Stimulated activated CD4-positive, alpha-beta T cell treated with anti-CD3 and anti-CD28 coated beads, TNF-alpha, amount 100 ng/mL, for 1 hour (primary cell): Measurements from ENCODE around the gene PTRH1.
"Not testable (repeated sequence)": the region's sequence is repeated elsewhere in the genome, so short reads cannot be mapped to it uniquely, and the experiment has no call there.

Source experiments
- DNase-seq, 3 donors: peaks; one replicate each; pipeline ENCODE4 v3.0.0-alpha.2; 2020; ENCODE audit warnings: low read depth in 3 of 3, low spot score in 1 of 3

The PTRH1 gene

DNA sequence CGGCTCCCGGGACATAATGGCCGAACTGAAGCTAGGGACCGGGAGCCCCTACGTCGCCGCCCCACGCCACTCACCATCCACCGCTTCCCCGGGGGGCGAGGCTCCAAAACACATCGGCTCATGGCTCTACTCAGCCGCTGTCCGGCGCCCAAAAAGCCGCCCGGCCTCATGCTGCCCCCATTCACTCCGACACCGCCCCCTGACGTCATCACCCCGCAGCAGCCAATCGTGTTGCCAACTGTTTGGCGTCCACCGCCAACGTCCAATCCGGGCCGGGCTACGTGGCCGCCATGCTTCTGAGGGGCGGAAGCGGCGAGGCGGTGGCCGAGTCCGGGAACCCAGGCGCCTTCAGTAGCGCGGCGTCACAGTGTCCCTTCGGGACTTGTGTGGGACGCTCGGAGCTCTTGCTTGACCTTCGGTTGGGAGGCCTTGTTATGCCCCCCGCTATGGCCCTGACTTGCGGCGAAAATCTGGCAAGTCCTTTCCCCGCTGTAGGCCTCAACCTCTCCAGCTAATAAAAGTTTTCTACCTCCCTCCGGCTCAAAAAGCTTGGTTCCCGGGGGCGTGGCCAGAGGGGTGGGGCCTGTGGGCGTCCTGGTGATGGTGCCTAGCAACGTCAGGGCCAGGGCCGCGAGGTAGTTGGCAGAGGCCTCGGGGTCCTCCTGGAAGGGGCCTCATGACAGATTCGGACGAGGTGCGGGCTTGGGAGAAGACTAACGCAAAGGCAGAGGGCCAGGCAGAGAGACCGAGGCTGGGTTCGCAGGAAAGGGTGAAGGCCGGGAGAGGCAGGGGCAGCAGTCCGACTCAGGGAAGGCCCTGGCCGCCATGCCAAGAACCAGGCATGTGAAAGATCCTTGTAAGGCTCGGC lies at the start of gene PTRH1, which contains the start of gene TTC16:
Gene PTRH1 (minus strand): TSS at position 194 of the 868 bp plus-strand sequence. CDS start 24 bp downstream, at position 170.
Gene TTC16 (plus strand): TSS at position 610 of the 868 bp plus-strand sequence. CDS start 67 bp downstream, at position 677.
- peak; percentile 83 to 95 (median 86) for DNase-seq

- DNase-seq: no peak
Measured at GRCh38 chr9:127763918-127764384, 48.5 kb upstream of the PTRH1 start.

DNA sequence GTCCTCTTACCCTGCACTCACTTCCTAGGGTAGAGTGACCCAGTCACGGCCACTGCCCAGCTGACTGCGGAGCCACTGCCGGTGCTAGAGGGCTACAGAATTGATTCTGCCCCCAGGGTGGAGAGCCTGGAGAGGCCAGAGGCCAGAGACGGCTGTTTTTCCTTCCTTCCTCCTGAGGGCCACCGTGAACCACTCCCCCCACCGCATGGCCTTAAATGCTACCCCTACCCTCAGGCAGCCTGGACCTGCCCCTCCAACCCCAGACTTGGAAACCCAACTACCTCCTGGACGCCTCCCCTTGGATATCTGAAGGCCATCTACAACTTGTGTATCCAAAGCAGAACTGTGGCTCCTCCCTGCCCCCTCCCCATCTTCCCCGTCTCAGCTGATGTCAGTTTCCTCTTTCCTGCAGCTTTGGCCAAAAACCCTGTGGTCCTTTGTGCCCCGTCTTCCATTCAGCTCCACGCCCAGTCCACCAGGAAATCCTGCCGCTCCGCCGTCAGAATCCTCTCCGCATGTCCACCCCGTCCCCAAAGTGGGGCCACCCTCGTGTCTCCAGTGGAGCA lies 46.7 kb upstream of the PTRH1 start:
- no peak for DNase-seq

DNA sequence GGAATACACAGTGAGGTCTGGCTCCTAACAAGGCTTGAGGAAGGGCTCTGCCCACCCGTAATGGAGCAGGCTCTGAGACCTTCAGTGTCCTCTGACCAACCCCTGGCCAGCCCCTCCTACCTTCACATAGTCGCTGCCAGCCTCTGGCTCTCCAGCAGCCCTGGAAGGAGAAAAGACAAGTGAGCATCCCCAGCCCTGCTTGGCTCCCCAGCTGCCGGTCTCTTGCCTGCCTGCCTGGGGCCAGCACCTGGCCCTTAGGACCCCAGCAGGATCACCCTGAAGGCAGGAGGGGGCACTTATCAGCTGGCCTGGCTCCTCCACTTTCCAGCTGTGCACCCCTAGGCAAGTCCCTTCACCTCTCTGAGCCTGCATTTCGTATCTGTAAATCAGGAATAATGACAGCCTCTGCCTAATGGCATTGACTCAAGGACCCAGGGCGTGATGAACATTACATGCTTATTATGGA lies 46.1 kb upstream of the PTRH1 start:
- no peak for DNase-seq

GRCh38 chr9:127761061-127761460 lies 45.6 kb upstream of the PTRH1 start:
- no peak for DNase-seq

DNA sequence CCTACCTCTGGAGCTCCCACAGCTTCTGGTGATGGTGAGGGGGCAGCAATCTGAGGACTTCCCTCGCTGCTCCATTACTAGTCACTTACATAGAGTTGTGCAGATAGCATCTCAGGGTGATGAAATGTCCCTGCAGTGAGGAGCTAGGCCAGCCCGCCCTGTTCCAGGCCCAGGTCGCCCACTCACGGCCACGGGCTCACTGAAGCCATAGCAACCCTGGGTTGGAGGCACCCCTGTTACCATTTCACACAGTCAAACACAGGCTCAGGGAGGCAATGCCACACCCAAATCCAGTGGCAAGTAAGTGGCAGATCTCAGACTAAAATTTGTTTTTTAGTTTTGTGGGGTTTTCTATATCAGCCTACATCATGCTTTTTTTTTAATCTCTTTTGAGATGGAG lies 43.4 kb upstream of the PTRH1 start:
- DNase-seq: no peak

- not testable (repeated sequence) for DNase-seq
Measured at GRCh38 chr9:127756776-127757175, 41.3 kb upstream of the PTRH1 start.

GRCh38 chr9:127756233-127756632 lies 40.8 kb upstream of the PTRH1 start:
- DNase-seq: no peak

DNA sequence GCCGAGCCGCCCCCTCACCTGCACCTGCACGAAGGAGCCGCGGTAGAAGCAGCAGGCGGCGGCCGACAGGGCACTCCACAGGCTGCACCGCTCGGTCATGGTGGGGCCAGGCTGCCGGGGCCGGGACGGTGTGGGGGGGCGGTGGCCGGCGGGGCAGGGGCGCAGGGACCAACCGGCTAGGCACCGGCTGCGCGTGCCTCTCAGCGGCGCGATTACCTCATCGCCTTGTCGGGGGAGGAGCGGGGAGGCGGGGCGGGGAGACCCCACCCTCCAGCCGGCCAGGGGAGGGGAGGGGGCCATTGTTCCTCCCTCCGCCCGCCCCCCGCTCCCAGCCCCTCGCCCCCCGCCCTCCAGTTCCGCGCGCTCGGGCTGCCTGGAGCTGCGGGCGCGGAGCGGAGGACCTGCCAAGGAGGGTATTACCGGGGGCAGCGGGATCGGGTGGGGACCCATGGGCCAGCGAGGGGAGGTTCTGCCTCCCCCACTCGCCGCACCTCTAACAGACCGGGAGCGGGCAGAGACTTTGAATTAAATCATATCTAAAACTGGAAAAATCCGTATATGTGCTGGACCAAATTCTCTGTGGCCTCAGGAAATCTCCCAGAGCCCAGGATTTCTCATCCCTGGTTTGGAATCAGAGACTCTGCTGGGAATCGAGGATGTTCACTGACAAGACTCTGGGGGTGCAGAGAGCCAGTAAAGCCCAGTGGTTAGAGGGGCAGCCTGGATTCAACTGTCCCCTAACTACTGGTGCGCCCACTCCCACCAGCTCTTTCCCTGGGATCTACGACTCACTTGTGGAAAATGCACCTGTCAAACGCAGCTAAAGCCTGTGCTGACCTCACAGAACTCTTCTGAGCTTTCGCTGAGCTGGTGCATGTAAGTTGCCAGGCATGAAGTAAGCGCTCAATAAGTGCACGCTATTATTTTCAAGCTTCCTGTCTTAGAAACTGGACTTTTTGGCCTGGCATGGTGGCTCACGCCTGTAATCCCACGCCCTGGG lies 39.9 kb upstream of the PTRH1 start:
- no peak for DNase-seq

DNA sequence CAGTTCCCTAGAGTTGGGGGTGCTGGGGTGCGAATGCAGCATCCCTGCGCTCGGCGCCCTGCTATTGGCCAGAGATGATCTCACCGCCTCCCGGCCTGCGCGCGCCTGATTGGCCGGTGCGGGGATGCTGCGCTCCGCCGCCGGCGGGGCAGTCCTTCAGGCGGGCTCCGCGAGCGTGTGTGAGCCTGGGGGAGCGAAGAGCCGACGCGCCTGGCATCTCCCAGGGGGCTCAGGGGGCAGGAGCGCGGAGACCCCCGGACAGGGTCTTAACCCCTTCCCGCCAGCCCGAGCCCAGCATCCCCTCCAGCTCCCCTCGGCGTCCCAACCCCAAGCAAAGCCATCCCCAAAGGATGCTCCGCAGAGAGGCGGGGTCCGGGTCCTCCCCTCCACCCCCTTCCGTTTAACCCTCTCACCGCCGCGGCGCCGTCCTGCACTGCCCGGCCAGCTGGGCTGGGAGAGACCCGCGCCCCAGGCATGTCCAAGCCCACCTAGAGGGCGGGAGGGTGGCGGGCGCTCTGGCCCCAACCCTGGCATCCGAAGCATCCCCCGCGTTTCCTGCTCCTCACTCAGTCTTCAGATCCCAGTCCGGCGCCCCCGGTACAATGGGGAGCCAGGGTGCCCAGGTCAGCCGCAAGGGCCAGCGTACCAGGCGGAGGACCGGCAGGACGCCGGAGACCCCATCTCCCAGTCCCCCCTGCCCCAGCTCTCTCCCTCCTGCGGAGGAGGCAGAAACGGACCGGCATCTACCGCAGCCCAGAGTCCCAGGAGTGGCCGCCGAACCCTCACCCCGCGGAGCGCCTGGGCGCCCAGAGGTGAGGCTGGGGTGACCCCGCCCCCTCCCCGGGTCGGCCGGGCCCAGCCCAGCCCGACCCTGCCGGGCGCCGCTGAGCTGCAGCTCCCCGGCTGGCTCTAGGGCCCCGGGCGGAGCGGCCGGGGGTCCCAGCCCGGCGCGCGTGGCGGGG lies 38.9 kb upstream of the PTRH1 start:
- DNase-seq: no peak

DNA sequence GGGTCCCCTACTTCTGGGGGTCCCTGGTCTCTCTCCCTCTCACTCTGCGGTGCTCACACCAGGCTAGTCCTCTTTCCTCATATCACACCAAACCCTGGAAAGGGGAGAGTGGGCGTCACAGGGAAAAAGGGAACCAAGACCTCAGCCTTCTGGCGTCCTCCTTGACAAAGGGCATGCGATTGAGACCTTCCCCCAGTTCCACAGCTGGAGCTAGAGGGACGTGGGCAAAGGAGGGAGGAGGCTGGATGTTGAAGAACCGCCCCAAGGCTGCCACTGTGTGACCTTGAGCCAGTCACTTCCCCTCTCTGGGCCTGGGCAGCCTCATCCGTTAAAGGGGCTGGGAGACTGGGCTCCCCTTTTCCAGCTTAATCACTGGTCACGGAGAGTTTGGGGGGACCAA lies 38.2 kb upstream of the PTRH1 start:
- DNase-seq: no peak

GRCh38 chr9:127753148-127753547 lies 37.7 kb upstream of the PTRH1 start:
- DNase-seq: no peak

- no peak for DNase-seq
Measured at GRCh38 chr9:127751269-127752054, 36.0 kb upstream of the PTRH1 start.

DNA sequence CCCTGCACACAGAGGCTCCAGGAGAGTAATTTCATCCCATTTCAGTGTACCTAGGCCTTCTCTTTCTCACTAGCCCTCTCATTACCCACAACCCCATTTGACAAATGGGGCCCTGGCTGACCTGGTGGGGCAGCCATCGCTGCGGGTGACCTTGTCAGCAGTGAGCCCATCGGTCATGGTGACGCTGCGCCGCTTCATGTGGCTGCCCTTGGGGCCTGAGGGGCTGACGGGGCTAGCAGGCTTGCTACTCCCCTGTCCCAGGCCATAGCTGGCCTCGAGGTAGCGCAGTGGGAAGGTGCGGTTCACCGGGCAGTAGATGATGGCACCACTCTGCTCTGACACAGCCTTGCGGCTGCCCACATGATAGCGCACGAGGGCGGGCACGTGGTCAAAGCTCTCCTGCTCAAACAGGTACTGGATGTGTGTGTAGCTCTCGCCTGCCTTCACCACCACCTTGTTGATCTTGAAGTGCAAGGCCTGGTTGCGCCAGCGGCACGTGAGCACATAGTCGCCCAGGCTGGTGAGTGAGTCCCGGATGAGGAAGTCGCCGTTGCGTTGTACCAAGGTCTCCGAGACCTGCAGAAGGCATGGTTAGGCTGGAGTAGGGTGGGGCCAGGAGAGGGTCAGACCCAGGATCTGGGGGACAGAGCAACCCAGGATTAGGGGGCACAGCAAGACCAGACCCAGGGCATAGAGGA lies 33.8 kb upstream of the PTRH1 start:
- no peak for DNase-seq

- DNase-seq: no peak
Measured at GRCh38 chr9:127746959-127747569, 31.6 kb upstream of the PTRH1 start.

GRCh38 chr9:127744398-127745110 lies 29.1 kb upstream of the PTRH1 start:
- no peak for DNase-seq

DNA sequence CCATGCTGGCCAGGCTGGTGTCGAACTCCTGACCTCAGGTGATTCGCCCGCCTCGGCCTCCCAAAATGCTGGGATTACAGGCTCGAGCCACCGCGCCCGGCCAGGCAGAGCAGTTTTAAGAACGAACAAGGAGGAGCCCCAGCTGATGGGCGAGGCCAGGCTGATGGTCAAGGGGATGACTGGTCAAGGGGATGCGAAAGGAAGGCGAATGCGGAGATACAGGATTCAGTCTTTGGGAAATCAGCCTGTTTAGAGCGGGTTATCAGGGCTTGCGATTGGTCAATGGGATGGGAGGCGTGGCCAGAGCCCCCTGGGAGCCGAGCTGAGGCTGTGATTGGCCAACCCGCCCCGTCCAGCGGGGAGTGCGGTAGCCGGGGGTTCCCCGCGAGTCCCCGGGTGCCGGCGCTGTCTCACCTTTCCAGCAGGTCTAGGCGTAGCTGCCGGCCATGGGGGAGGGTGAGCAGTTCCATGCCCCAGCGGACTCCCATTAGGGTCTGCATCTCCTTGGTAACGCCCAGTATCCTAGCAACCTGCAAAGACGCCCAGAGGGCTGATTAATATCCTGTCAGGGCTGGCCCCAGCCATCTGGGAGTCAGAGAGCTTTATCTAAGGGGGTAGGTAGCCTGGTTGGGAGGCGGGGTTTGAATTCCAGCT lies 27.1 kb upstream of the PTRH1 start:
- no peak for DNase-seq
